NB4 (cell line): Measurements from ENCODE around the gene ASPG.

Source experiments
- DNase-seq: peaks from one replicate; pipeline ENCODE4 v3.0.0; 2010; ENCODE audit warnings: low read depth
- H3K4me3 ChIP-seq: one replicate; pipeline ENCODE4 v1.5.1; 2011; ENCODE audit warnings: mild to moderate bottlenecking, low read depth, low read length, moderate library complexity
- MYC ChIP-seq: IDR thresholded peaks from 2 replicates; pipeline ENCODE4 v1.6.1; 2011; ENCODE audit warnings: low read depth, low read length
- POLR2A ChIP-seq: IDR thresholded peaks from 2 replicates; pipeline ENCODE4 v1.6.1; 2011; ENCODE audit warnings: mild to moderate bottlenecking; ENCODE audit not compliant: insufficient read length; ENCODE audit errors: extremely low read depth
- TF ChIP-seq, protein P1 (sequence below): IDR thresholded peaks from 2 replicates; pipeline ENCODE4 v1.6.1; 2011; ENCODE audit warnings: low read depth, low read length
- TF ChIP-seq, protein P2 (sequence below): IDR thresholded peaks from one replicate; pipeline ENCODE4 v1.5.1; 2012; ENCODE audit warnings: low read depth, low read length

ASPG gene

DNA sequence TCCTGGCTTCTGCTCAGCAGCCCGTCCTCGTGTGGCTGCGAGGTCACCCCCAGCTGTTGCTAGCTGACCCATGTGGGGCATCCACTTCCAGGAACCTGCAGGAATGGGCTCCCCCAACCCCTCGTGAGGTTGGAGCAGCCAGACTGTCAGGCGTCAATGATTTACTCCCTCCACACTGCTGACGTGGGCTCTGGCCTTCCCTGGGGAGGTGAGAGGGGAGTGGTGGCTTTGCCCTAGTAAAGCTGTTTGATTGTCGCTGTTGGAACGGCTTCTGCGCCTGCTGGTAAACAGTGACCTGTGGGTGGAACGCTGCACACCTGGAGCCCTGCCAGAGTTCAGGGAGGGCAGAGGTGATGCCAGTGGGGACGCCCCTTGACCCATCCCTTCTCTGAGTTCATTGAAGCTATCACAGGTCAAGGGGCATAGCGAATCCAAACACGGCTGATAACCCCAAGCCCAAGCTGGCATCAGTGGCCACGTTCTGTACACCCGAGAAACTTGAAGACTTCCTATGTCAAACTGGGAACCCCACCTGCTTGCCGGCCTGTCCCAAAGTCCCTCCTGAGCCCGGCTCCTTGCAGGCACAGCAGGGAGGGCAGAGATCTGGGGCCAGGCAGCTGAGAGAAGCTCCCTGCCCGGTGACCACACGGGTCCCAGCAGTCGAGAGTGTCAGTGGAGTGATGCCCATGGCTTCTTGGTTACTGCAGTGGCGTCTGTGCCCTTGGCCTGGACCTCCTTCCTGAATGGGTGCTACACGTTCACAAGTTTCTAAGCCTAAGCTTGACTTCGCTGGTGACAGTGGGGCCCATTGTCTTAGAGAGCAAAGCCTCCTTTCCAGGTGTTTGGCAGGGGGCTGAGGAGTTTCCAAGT, 2.7 kb downstream of the ASPG start:
- TF ChIP-seq, protein P1, sequence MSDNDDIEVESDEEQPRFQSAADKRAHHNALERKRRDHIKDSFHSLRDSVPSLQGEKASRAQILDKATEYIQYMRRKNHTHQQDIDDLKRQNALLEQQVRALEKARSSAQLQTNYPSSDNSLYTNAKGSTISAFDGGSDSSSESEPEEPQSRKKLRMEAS = no peak
- TF ChIP-seq POLR2A (no peak), MYC (no peak)
- TF ChIP-seq, protein P2, sequence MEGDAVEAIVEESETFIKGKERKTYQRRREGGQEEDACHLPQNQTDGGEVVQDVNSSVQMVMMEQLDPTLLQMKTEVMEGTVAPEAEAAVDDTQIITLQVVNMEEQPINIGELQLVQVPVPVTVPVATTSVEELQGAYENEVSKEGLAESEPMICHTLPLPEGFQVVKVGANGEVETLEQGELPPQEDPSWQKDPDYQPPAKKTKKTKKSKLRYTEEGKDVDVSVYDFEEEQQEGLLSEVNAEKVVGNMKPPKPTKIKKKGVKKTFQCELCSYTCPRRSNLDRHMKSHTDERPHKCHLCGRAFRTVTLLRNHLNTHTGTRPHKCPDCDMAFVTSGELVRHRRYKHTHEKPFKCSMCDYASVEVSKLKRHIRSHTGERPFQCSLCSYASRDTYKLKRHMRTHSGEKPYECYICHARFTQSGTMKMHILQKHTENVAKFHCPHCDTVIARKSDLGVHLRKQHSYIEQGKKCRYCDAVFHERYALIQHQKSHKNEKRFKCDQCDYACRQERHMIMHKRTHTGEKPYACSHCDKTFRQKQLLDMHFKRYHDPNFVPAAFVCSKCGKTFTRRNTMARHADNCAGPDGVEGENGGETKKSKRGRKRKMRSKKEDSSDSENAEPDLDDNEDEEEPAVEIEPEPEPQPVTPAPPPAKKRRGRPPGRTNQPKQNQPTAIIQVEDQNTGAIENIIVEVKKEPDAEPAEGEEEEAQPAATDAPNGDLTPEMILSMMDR = no peak
- H3K4me3 ChIP-seq = no peak overlapping the region
- no peak for DNase-seq

DNA sequence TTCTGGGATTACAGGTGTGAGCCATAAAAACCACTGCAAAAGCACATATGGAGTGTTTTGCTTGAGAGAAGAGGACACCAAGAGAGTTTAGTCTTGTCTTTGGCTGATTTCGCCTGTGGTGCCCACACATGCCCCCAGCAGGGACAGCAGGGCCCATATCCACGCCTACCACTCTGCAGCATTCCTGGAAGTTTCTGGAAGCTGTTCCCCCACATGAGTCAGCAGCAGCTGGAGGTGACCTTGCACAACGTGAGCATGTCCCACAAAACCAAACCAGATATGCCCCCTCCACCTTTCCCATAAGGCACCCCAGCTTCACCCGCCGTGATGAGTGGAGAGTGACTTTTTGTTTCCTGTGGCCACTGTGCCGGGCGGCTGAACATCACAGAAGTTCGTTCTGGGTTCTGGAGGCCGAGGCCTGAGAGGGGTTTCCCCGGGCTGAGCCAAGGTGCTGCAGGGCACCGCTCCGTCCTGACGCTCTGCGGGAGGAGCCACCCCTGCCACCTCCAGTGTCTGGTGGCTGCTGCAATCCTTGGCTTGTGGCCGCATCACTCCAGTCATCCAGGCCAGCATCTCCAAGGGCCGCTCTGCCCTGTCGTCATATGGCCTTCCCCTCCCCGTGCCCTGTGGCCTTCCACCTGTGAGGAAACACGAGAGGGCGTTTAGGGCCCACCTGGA, 4.7 kb downstream of the ASPG start:
- TF ChIP-seq POLR2A (no peak), MYC (no peak)
- TF ChIP-seq, protein P1 = no peak
- TF ChIP-seq, protein P2 = no peak
- no peak overlapping the region for H3K4me3 ChIP-seq

DNA sequence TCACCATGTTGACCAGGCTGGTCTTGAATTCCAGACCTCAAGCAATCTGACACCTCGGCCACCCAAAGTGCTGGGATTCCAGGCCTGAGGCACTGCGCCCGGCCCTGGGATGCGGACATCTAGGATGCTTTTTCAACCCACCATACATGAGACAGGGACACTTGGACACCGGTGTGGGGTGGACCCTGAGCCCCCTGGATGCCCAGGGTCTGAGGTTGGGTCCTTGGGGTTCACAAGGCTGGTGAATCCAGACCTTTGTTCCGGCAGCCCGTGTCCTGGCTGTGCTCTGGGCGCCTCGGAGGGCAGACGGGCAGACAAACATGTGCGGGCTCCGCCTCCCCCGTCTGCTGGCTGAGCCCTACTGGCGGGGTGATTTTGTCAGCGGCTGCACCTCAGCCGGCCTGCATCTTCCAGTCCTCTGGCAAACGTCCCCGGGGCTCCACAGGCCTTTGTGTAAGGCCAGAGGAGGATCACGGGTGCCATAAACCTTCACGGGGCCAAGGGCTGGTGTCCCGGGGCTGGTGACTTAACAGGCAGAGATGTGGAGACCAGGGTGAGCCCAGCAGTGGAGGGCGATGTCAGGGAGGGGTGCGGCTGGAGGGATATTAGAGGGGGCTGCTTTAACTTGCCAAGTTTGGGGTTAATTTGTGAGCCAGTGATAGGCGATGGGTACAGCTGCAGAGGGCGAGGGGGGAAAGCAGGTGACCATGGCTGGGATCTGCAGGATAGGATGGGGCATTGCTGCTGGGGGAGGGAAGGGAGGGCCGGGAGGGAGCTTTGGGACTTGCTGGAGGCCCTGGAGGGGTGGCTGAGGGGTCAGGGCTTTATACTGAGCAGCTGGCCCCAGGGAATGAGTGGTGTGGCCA, 5.8 kb downstream of the ASPG start:
- no peak overlapping the region for H3K4me3 ChIP-seq
- no peak for DNase-seq
- TF ChIP-seq MYC (no peak), POLR2A (no peak)
- TF ChIP-seq, protein P2 = no peak
- TF ChIP-seq, protein P1 = no peak

More for the DNA sequence above, 4.7 kb downstream of the ASPG start:
- no peak for DNase-seq

DNA sequence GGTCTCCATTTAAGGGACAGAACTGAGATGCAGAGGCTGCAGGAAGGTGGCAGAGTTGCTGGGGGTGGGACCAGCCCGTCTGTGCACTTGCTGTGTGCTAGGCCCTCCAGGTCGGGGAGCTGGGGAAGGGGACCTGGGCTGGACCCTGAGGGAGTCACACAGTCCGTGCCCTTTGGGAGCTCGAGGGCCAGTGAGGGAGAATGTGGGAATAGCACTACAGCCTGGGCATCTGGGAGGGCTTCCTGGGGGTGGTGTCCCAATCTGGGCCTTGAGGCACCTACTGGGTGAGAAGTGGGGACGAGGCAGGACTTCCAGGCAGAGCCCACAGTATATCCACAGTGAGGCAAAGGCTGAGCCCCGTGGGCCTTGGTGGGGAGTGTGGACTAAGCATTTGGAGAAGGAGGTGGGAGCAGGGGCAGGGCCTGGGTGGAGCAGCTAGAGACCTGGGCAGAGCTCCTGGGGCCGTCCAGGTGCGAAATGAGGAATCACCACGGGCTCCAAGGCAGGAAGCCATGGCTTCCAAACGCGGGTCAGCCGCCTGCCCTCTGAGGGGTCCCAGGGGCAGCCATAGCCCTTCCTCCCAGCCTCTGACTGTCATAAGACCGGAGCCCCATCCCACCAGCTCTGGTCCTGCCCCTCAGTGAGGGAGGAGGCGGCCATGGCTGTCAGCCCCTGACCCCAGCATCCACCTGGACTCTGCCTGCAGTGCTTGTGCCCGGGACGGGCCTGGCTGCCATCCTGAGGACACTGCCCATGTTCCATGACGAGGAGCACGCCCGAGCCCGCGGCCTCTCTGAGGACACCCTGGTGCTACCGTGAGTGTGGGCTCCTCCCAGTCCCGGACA, 6.6 kb downstream of the ASPG start:
- DNase-seq = no peak
- H3K4me3 ChIP-seq = no peak overlapping the region

More for the DNA sequence above, 6.6 kb downstream of the ASPG start:
- TF ChIP-seq POLR2A (no peak), MYC (no peak)
- TF ChIP-seq, protein P2 = no peak
- TF ChIP-seq, protein P1 = no peak
